HG03175 (cell line): ENCODE results near the gene KLF8.
A peak's percentile ranks its signal among the peaks of the same experiment; 100 is the strongest.
"Not testable (repeated sequence)": the region's sequence is repeated elsewhere in the genome, so short reads cannot be mapped to it uniquely, and the experiment has no call there.

Source experiments
- ATAC-seq: cut with Tn5 transposase; IDR thresholded peaks from one replicate; pipeline ENCODE4 v1.9.1; 2021; ENCODE audit warnings: mild to moderate bottlenecking, moderate library complexity; ENCODE audit not compliant: unreplicated experiment

Gene KLF8

DNA sequence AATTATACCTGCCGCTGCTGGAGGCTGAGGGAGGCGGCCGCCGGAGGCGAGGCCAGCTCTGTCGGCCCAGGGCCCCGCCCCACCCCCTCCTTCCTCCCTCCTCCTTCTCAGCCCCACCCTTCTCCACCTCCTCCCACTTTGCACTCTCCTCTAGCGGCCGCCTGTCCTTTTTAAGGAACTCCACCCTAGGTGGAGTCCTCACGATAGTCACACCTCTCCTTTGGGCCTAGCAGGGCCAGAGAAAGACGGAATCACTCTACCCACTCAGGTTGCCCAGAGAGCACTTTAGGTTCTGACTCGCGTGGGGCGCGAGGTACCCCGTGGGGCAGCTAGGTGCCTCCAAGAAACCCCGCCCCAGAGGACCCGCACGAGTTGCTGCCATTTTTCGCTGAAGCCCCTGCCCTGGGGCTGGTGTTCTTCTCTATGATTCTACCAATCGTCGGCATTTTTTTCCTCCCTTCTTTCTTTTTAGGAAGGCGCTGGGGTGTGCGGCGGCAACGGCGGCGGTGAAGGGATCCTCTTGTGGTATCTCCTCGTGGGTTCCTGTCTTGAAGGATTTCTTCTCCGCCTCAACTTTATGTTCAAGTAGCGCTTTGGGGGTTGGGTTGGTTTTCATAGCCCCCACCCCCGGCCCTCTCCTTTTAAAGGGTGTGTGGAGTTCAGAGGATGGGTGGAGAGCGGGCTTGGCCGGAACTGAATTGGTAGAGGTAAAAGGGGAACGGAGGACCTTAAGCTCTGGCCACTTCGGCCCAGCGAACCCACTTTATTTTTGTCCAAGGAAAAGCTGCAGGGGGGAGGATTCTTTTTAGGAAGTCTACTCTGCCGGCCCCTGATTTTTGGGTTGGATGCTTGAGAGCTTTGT is at the start of gene KLF8:
TSS of gene KLF8 (plus strand) at position 136 of the 862 bp plus-strand sequence. CDS start 979 bp downstream, outside the sequence.
- ATAC-seq: peak; percentile 71

DNA sequence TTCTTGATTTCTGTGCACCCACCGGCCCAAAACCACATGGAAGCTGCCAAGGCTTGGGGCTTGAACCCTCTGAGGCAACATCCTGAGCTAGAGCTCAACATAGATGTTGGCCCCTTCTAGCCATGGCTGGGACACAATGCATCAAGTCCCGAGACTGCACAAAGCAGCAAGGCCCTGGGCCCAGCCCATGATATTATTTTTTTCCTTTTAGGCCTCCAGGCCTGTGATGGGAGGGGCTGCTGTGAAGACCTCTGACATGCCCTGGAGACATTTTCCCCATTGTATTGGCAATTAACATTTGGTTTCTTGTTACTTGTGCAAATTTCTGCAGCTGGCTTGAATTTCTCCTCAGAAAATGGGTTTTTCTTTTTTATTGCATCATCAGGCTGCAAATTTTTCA is 25.2 kb upstream of the KLF8 start:
- not testable (repeated sequence) for ATAC-seq

DNA sequence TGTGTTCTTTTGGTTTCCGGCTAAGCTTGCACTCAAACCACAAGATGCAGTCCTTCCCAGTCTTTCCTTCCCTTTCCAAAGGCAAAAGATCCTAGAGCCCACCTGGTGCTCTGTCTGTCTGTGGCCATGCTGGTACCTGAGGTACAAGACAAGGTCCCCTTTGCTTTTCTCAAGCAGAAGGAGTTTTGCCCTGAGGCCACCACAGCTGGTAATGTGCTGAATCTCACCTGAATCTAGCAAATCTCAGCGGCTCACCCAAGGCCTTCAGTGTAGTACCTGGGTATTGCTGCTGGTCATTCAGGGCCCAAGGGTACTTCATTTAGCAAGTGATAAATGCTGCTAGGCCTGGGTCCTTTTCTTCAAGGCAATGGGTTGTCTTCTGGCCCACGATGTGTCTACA is 20.5 kb upstream of the KLF8 start:
- no peak for ATAC-seq

DNA sequence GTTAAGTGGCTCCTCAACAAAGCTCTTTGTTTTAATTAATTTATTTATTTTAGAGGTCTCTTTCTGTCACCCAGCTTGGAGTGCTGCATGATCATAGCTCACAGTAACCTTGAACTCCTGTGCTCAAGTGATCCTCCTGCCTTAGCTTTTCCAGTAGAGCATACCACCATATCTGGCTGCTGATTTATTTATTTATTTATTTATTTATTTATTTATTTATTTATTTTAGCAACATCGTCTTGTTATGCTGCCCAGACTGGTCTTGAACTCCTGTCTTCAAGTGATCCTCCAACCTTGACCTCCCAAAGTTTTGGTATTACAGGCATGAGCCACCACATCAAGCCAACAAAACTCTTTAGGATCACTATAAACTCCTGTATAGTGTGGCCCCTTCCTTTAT is 15.8 kb upstream of the KLF8 start:
- ATAC-seq: no peak

DNA sequence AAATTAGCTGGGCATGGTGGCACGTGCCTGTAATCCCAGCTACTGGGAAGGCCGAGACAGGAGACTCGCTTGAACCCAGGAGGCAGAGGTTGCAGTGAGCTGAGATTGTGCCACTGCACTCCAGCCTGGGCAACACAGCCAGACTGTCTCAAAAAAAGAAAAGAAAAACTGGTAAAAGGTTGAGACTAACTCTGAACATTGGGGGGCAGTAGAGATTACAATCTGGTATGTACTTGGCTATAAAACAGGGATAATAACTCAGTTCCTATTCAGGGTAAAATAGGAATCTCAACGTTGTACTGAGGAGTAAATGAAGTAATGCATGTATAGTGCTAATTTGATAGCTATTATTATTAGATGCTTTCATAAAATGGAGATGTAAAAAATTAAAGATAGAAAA is 12.5 kb upstream of the KLF8 start:
- no peak for ATAC-seq

DNA sequence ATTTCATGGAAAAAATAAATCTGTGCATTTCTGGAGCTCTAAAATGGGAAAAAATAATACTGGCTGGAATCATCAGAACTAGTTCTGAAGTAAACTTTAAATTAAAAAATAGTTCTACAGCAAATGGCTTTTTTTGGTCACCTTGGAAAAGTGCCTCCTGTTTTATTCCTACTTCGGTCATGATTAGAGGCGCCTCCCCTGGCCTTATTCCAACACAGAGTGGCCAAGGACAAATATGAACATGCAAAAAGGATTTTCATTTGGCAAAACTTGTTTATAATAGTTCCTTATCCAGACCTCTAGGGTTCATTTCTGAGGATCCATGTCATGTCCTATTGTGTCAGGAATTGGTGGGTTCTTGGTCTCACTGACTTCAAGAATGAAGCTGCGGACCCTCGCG is 11.1 kb upstream of the KLF8 start:
- no peak for ATAC-seq

DNA sequence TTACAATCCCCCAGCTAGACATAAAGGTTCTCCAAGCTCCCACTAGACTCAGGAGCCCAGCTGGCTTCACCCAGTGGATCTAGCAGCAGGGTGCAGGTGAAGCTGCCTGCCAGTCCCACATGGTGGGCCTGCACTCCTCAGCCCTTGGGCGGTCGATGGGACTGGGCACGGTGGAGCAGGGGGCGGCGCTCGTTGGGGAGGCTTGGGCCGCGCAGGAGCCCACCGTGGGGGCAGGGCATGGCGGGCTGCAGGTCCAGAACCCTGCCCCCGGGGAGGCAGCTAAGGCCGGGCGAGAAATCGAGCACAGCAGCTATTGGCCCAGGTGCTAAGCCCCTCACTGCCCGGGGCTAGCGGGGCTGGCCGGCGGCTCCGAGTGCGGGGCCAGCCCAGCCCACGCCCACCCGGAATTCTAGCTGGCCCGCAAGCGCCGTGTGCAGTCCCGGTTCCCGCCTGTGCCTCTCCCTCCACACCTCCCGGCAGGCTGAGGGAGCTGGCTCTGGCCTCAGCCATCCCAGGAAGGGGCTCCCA is 9.6 kb upstream of the KLF8 start:
- ATAC-seq: no peak

DNA sequence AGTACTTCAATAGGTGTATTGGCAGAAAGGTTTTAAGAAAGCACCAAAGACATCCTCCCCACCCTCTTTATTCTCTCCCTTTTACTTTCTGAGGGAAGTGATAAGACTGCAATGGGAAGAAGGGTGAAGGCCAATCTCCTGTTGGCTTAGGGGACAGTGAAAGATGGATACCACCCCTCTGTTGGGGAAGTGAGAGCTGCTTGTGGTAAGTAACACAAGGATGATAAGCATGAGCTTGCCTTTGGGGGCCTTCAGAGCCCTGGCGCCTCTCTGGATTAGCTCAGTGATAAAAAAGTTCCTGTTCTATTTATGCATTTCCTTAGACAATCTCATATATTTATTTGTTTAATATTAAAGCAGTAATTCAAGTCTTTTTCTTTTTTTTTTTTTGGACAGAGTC is 5.2 kb upstream of the KLF8 start:
- no peak for ATAC-seq

DNA sequence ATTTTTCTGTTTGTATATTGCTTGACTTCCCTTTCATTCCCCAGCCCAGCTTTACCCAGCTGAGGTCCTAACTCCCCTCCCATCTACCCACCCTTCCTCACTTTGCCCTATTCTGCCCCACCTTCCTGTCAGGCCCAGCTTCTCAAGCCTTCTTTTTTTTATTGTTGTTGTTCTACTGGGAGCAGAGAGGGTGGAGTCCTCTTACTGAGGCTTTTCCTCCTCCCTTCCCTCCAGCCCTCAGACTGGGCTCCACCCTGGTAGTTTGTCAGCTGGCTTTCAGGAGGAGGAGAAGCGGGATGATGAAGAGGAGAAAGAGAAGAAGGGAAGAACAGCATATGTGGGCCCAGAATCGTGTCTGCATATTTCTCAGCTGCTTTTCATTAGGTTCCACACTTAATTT is 3.2 kb upstream of the KLF8 start:
- no peak for ATAC-seq

DNA sequence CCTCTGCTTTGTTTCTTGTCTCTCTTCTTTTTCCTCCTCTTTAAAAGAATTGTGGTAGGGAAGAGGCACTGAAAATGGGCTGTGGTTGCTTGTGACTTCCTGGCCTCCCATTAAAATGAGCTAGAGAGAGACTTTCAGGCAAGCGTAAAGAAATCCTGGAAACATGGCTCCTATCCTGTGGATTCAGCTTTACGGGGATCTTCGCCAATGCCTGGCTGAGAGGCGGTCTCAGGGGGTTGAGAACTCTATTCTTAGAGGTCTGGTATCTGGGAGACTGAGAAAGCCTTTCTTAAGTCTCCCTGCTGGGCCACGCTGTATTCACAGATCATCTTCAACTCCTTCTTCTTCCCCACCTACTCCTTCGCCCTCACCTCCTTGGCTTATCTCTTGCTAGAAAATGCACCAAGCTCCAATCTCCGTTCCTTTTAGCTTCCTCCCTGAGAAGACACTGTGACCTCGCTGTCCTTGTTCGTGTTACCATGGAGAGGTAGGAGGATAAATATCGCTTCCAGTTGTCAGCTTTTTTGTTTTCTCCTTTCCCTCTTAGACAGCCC is 542 bp upstream of the KLF8 start:
- no peak for ATAC-seq

DNA sequence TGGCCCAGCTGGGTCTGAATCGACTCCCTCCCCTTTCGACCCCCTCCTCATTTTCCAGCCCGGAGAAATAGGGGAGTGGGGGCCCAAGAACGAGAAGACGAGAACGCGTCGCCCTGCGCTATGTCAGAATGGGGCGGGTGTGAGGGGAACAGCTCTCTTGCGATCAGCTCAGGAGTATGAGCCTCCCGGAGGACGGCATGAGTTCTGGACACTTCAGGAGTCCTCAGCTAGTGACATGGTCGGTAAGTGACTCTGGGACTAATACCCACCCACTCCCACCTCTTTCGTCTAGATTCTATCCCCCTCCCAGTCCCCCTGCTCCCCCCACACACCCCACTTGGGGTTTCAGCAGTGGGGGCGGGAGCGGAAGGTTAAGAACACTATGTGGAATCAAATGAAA is 944 bp downstream of the KLF8 start:
- peak; percentile 18 for ATAC-seq

DNA sequence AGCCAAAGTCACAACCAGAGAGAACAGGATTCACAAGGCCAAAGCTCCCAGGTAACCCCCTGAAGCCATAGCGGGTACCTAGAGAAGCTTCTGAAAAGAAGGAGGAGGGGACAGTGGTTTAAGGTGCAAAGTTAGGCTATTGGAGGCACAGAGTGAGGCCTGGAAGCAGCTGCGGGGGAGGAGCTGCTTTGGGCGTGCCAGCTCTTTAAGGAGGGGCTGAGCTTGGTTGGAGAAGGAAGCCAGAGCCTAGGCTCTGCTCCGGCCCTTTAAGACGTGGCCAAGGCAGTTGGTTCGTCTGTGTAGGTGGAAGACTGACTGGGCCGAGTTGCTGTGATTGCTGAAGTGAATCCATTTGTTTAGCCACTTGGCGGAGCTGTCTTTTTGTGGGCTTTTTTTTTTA is 1.5 kb downstream of the KLF8 start:
- ATAC-seq: peak; percentile 87

DNA sequence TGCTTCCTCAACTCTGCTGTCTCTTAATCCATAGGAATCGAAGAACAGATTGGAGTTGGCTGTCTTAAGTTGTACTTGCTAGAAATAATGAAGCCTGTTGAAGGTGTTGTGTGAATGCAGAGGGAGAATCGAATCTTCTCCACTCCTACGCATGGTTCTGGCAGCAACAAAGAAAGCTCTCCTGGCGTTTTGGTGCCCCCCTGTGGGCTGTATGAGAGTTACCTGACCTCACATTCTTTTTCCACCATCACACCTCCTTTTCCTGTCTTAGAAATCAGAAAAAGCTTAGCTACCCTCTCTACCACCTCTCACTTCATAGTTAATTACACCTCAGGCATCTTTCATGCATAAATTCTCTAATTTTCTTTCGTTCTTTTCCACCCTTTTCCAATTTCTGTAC is 16.3 kb downstream of the KLF8 start:
- ATAC-seq: peak; percentile 68

DNA sequence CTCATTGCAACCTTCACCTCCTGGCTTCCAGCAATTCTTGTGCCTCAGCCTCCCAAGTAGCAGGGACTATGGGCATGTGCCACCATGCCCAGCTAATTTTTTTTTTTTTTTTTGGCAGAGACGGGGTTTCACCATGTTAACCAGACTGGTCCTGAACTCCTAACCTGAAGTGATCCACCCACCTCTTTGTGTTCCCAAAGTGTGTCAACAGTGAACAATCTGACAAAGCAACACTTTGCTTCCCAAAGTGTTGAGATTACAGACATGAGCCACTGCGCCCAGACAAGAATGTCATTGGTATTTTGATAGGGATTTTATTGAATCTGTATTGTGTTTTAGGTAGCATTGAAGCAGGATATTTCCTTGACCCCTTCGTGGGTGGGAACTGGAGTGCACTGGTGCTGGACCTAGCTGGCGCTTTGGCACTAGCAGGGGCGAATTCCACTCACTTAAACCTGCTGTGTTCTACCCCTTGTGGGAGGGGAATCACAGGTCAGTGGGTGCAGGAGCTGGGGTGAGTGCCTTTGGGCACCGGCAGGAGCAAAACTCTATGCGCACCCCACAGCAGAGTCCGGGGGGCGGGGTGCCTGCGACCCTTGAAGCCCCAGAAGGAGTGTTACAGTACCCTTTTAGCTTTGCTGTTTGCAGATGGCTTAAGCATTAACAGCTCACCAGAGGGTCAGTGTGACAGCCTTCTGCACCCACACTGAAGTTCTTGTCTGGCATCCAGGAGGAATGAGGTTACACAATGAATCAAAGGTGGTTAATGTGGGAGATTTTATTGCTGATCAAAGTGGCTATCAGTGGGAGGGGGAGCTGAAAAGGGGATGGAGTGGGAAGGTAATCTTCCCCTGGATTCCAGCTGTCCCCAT is 21.9 kb downstream of the KLF8 start:
- no peak for ATAC-seq

DNA sequence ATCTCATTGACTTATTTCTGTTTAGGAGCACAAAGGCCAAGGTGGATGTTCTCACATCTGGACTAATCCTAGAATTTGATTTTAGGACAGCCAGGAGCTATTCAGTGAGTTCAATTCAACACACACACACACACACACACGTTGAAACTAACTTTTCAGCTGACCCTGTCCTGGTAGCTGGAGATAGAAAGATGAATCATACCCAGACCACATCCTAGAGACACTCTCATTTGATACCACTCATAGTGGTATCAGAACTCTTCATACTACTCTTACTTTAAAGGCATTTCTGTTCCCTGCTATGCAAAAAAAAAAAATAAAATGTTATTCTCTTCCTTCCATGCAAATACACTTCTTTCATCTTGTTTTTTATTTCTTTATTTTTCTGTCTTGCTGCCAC is 36.7 kb downstream of the KLF8 start:
- ATAC-seq: peak; percentile 79

DNA sequence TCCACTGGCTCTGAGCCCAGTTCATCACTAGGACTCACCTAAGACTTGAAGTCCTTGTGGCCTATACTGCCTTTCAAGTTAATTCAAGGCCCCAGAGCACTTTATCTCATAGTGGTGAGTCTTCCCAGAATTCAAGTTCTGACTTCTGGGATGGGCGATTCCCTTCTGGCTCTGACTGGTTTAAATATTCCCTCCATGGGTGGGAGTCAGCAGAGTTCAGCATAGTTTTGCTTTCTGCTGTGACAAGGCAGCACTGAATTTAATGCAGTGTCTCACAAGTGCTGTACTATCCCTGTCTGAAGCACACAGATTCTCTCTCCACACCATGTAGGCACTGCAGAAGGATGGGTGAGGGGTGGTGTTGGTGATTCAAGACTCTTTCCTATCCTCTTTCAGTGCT is 46.5 kb downstream of the KLF8 start:
- ATAC-seq: no peak

DNA sequence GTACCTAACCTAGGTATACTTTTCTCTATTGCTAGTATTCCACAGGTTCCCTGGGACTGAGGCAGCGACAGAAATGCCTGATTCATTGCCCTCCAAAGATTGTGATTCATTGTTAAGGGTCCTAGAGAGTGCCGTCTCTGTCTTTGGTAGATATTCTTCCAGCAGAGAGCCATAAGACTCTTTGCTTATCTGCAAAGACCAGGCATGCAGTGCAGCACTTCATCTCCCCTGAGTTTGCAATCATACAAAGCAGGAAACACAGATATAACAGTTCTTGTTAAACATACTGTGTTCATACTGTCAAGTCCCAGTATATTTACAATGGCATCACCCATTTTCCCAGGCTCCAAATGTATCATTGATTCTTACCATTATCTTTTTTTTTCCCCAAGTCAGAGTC is 47.7 kb downstream of the KLF8 start:
- no peak for ATAC-seq

DNA sequence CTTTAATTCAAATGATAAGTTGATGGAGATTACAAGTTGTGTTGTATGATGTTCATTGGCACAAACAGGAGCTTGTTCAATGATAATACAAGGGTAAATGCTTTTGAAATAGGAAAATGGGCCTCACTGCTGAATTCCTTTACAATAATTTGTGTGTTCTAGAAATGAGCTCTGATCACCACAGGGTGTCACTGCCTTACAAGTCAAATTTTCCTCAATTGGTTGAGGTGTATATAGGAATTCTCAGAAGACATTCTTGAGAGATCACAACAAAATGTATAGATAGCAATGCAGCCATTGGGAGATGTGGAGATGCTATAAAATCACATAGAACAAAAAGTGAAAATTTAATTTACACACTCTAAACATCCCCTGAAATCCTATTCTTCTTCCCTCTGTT is 49.6 kb downstream of the KLF8 start:
- no peak for ATAC-seq

DNA sequence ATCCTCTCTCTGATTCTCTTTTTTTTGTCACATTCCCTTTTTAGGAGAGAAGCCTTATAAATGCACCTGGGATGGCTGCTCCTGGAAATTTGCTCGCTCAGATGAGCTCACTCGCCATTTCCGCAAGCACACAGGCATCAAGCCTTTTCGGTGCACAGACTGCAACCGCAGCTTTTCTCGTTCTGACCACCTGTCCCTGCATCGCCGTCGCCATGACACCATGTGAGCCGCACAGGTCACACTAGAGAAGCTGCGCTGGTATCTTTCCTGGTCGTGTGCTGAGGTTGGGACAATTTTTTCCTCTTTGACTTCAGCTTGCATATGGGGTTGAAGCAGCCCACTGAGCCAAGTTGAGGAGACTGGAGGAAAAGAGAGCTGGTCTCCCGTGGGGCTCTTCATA is 52.1 kb downstream of the KLF8 start:
- no peak for ATAC-seq

DNA sequence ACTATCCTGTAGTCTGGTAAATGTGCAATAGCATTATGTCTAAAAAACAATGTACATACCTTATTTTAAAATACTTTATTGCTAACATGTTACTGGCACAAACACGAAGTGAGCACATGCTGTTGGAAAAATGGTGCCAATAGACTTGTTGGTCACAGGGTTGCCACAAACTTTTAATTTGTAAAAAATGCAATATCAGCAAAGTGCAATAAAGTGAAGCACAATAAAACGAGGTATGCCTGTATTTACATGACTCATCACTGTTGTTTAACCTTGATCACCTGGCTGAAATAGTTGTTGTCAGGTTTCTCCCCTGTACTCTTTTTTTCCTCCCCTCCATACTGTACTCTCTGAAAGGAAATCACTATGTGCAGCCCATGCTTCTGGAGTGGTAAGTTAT is 56.5 kb downstream of the KLF8 start:
- ATAC-seq: no peak

DNA sequence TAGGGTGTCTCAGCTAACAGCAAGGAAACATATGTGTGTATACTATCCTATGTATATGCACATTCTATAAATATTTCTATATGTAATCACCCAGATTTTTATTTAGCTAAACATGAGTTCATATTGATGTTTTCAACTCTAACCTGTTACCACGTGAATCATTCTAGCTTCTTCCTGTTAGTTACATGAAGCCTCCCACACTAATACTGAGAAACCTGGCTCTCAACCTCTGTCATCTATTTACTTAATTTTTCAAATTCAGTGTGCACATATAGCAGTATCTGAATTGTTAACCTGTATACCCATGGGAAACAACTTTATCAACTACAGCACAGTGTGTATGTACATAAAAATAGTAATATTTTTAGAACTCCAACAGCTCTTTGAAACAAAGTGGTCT is 57.3 kb downstream of the KLF8 start:
- ATAC-seq: no peak

DNA sequence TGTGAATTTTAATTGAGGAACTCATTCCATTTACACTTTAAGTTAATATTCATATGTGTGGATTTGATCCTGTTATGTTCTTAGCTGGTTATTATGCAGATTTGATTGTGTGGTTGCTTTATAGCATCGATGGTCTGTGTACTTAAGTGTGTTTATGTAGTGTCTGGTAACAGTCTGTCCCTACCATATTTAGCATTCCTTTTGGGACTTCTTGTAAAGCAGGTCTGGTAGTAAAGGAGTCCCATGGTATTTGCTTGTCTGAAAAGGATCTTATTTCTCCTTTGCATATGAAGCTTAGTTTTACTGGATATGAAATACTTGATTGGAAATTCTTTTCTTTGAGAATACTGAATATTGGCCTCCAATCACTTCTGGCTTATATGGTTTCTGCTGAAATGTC is 76.6 kb downstream of the KLF8 start:
- ATAC-seq: no peak
